ENCODE measurements around the gene MELTF.

DNA sequence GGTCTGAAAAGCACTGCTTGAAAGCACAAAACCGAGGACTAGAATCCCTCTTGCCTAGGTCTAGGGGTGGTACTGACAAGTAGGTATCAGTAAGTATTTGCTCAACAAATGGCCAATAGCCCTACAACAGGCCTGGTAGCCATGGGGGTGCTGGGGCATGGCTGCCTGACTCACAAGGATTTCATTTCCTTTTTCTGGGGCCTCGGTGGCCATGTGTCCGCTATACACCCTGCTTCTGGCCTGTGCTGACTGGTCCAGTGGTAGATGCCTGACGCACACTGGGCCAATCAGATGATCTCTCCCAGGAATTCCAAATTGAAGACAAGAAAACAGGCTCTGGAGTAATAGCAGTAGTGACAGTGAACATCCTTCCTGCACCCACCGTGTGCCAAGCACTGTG is 29.4 kb downstream of the MELTF start:
- TF ChIP-seq CBFB (CRISPR knock-in tag; IDR thresholded peaks at IDR 0.05) = no peak
- TF ChIP-seq, protein P1, sequence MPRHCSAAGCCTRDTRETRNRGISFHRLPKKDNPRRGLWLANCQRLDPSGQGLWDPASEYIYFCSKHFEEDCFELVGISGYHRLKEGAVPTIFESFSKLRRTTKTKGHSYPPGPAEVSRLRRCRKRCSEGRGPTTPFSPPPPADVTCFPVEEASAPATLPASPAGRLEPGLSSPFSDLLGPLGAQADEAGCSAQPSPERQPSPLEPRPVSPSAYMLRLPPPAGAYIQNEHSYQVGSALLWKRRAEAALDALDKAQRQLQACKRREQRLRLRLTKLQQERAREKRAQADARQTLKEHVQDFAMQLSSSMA (CRISPR knock-in tag; IDR thresholded peaks at IDR 0.05) = no peak
- TF ChIP-seq AHR (CRISPR knock-in tag; IDR thresholded peaks at IDR 0.05) = no peak
- no peak for TF ChIP-seq CEBPG (CRISPR knock-in tag; IDR thresholded peaks at IDR 0.05)
- TF ChIP-seq, protein P2, sequence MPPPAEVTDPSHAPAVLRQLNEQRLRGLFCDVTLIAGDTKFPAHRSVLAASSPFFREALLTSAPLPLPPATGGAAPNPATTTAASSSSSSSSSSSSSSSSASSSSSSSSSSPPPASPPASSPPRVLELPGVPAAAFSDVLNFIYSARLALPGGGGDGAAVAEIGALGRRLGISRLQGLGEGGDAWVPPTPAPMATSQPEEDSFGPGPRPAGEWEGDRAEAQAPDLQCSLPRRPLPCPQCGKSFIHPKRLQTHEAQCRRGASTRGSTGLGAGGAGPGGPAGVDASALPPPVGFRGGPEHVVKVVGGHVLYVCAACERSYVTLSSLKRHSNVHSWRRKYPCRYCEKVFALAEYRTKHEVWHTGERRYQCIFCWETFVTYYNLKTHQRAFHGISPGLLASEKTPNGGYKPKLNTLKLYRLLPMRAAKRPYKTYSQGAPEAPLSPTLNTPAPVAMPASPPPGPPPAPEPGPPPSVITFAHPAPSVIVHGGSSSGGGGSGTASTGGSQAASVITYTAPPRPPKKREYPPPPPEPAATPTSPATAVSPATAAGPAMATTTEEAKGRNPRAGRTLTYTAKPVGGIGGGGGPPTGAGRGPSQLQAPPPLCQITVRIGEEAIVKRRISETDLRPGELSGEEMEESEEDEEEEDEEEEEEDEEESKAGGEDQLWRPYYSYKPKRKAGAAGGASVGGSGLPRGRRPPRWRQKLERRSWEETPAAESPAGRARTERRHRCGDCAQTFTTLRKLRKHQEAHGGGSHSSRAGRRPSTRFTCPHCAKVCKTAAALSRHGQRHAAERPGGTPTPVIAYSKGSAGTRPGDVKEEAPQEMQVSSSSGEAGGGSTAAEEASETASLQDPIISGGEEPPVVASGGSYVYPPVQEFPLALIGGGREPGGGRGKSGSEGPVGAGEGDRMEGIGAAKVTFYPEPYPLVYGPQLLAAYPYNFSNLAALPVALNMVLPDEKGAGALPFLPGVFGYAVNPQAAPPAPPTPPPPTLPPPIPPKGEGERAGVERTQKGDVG (CRISPR knock-in tag; IDR thresholded peaks at IDR 0.05; ENCODE audit: borderline replicate concordance) = no peak

All from HepG2 (cell line).